Colon (tissue), 2 donors: ENCODE measurements around the gene TBC1D7.

Experiments used
- FAIRE-seq: peaks from 2 replicates; lab custom pipeline; 2012; peaks lifted over from hg19 to GRCh38; lab: Jason Lieb, UNC
- donor health status: control.
- donor health status: control.

Gene TBC1D7

DNA sequence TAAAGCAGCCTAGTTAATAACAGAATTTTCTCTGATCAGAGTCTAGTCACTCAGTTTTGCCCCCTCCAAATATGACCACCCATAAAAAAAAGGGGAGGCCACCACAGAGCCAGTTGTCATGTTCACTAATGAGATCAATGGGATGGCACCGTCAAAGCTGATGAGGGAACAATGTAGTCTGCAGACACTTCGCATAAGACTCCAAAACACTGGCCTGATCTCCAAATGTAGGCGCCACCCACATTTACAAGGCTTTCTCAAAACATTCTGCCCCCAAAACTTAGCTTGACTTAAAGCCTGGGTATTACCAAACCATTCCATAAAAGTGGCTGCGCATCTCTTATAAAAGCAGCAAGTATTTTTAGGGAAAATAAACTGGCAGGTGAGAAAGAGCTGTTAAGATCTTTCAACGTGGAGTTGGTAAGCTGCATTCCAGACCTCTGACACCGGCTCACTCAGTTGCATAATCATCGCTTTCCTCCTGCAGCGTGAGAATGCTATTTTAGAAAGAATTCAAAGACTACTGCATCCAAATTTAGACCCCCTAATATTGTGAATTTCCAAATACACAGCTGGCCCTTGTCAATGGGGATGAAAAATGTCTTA lies 59.3 kb downstream of the TBC1D7 start:
- no peak for FAIRE-seq

DNA sequence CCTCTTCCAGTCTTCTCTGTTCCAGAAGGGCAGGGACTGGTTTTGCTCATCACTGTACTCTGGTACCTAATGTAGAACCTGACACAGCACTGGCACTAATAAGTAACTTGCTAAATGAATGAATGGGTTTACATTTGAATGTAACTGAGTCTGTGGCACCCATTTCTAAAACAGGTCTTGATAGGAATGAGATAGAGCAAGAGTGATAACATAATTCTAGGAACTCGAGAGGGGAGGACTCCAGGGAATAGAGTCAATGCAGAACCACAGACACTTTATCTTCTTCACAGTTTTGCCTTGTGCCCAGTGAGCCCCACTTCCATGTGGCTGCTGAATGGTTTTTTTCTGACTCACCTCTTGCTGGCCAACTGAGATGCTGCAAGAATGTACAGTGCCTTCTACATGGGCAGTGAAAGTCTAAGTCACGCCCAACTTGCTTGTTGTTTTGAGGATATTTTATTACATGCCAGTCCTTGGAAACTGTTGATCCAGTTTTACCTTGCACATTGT lies 61.1 kb downstream of the TBC1D7 start:
- no peak for FAIRE-seq

DNA sequence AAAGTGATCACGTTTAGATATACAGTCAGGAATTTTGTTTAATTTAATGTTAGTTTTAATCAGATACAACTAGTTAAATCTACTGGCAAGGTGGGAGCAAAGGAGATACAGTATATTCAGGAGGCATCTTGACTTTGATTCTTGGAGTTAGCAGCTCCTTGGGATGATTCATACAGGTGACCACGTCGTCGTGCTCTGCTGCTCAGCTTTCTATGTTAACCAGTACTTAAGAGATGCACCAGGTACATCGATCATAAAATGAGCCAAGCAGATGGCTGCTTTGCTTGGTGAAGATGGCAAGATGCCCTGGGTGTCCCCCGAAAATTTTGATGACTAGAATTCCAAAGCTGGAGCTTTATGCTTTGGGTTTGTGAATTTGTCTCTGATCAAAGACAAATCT lies 64.7 kb downstream of the TBC1D7 start:
- no peak for FAIRE-seq

DNA sequence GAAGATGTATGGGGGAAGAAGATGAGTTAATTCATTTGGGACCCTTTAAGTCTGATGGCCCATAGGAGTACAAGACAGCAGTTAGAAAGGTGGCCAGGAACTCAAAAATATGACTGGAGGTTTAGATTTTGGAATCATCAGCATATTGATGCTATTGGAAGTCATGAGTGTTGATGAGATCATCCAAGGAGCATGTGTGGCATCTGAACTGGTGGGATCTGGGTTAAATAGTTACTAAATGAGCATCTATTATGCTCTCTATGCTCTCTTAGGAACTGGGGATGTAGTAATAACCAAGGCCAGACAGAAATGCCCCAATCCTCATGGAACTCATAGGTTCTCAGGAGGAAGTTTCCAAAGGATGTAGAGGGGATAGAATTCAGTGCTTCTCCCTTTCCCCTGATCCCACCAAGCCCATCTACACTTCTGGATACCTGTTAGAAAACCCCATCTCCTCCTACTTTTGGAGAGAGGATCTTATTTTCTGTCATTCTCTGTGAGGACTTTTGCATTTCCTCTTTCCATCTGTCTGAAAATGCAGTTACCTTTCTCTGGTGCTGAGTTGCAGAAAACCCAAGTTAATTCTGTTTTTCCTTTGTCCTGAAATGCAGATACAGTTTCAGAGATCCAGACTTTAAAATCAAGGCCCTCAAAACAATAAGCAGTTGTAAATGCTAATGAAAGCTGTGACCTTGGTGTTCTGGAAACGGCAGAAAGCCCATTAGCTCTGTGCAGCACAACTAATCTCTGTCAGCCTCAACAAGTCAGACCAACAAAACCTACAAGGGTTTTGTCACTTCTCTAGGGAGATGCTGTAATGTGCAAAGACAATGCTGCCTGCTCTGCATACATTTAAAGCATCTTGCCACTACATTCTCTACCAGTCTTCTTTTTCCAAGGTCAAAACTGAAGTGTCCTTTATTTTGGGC lies 65.8 kb downstream of the TBC1D7 start:
- no peak for FAIRE-seq

DNA sequence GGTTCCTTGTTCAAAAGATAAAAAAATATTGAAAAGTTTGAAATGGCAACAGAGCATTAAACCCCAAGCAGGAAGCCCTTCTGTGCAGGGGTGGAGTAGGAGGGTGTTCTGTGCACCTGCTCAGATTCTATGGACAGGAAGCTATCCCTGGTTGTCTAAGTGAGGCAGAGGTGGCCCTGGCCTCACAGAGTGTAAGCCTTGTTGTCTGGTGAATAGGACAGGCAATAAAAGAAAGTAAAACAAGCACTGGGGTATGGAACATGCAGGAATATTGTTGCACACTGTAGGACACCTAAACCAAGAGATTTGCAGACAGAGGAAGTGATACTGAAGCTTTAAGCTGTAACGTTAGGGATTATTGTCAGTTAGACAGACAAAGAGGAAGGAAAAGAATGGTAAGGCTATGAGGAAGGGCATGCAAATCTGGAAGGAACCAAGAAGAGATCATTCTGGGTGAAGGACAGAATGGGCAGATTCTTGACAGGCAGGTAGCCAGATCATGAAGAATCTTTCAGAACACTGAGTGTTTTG lies 66.8 kb downstream of the TBC1D7 start:
- FAIRE-seq = no peak

DNA sequence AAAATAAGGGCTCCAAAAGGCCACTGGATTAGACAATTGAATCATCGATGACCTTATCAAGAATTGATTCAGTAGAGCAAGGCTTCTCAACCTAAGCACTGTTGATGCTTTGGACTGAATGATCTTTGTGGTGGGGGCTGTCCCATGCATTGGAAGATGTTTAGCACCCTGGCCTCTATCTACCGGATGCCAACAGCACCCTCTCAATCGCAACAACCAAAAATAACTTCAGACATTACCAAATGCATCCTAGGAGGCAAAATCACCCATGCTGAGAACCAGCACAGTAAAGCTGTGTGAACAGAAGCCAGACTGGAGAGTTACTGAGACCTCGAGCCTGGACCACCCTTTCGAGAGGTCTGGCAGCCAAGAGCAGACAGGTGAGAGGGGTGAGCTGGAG lies 67.5 kb downstream of the TBC1D7 start:
- FAIRE-seq = no peak

DNA sequence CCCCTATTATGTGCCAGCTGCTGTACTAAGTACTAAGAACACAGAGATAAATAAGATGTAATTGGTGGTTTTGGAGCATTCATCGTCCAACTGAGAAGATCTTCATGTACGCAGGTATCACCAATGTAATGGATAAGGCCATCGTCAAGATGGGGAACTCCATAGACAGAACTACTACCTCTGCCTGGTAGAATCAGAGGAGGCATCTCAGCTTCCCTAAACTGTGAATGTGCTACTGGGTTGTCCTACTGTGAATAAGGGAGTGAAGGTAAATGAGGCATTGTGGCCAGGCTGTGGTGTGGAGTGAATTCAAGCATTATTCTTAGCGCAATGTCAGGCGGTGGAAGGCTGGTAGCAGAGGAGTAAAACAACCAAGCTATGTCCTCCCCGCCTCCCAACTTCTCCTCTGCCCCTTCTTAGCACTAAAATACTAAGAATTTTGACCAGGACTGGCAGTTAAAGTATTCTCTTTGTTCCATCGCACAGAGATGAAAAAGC lies 68.2 kb downstream of the TBC1D7 start:
- no peak for FAIRE-seq

DNA sequence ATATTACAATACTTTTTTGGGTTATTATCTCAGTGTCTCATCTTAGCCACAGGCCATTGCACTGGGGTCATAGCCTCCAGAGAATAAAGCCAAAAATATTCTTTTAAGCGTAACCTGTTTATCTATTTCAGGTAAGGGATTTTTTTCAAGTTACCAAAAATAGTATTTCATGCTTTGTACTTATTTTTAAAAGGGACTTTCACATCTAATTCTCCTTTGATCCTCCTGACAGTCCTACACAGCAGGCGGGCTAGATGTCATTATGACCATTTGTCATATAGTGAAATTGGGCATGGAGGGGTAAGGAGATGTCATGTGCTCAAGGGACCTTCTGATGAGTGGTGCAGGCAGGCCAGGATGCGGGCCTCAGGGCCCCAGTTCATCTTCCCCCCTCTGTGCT lies 68.9 kb downstream of the TBC1D7 start:
- no peak for FAIRE-seq

DNA sequence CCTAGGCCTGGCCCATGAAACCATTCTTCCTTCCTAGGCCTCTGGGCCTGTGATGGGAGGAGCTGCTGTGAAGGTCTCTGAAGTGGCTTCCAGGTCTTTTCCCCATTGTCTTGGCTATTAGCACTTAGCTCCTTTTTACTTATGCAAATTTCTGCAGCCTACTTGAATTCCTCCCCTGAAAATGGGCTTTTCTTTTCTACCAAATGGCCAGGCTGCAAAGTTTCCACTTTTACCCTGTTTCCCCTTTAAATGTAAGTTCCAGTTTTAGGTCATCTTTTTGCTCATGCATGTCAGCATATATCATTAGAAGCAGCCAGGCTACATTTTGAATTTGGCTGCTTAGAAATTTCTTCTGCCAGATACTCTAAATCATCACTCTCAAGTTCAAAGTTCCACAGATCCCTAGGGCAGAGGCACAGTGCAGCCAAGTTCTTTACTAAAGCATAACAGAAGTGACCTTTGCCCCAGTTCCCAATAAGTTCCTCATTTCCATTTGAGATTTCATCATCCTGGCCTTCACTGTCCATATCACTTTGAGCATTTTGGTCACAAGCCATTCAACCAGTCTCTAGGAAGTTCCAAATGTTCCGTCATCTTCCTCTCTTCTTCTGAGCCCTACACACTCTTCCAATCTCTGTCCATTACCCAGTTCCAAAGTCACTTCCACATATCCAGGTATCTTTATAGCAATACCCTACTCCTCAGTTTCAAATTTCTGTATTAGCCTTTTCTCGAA lies 71.9 kb downstream of the TBC1D7 start:
- no peak for FAIRE-seq
